H1 (cell line): Measurements from ENCODE around the gene CHFR. TPM values are rescaled to one million over a fixed set of nuclear protein-coding genes. Genes with fewer than 3 reads are reported as not detected.
"Not testable (repeated sequence)": the region's sequence is repeated elsewhere in the genome, so short reads cannot be mapped to it uniquely, and the experiment has no call there.

Experiments
- CTCF ChIA-PET: fragments of 300-600 bp; sonication (Branson Sonifier 250); formaldehyde crosslinking; loops from one replicate; lab custom pipeline; 2021; ENCODE audit not compliant: partially characterized antibody; lab: Charles Lee
- POLR2A ChIA-PET: fragments of 300-600 bp; sonication (Branson Sonifier 250); formaldehyde crosslinking; loops from one replicate; lab custom pipeline; 2021; ENCODE audit warnings: inconsistent platforms; ENCODE audit not compliant: partially characterized antibody; lab: Charles Lee
- DNase-seq, 2 experiments: peaks; one replicate each; pipeline versions ENCODE4 v3.0.0 to v3.0.0-alpha.2; 2010 to 2022; ENCODE audit warnings: low spot score in 2 of 2, low read depth in 1 of 2, mixed read lengths in 1 of 2
- FAIRE-seq: peaks from 2 replicates; lab custom pipeline; 2011; peaks lifted over from hg19 to GRCh38; lab: Jason Lieb, UNC
- H2AFZ ChIP-seq: 2 replicates; pipeline ENCODE4 v1.8.1; 2012; ENCODE audit warnings: low read length, inconsistent platforms
- H2AK5ac ChIP-seq: 2 replicates; pipeline ENCODE4 v1.6.1; 2013; ENCODE audit warnings: low read depth, low read length
- H2BK120ac ChIP-seq: replicated peaks from 2 replicates; pipeline ENCODE3; 2013; ENCODE audit warnings: low read depth, low read length, inconsistent platforms
- H2BK12ac ChIP-seq: 2 replicates; pipeline ENCODE4 v1.6.1; 2013; ENCODE audit warnings: low read depth, low read length
- H2BK15ac ChIP-seq: 2 replicates; pipeline ENCODE4 v1.6.1; 2013; ENCODE audit warnings: low read length
- H2BK20ac ChIP-seq: 2 replicates; pipeline ENCODE4 v1.6.1; 2013; ENCODE audit warnings: low read length
- H2BK5ac ChIP-seq: 2 replicates; pipeline ENCODE4 v1.6.1; 2013; ENCODE audit warnings: low read depth, low read length
- H3K14ac ChIP-seq: 2 replicates; pipeline ENCODE4 v1.6.1; 2013; ENCODE audit warnings: inconsistent platforms; ENCODE audit not compliant: insufficient read length
- H3K18ac ChIP-seq: 2 replicates; pipeline ENCODE4 v1.6.1; 2013; ENCODE audit warnings: low read length; ENCODE audit errors: extremely low read depth
- H3K23ac ChIP-seq: 2 replicates; pipeline ENCODE4 v1.6.1; 2013; ENCODE audit warnings: inconsistent platforms; ENCODE audit not compliant: insufficient read length
- H3K23me2 ChIP-seq: 2 replicates; pipeline ENCODE4 v1.6.1; 2013; ENCODE audit warnings: low read depth, low read length
- H3K27ac ChIP-seq: 2 replicates; pipeline ENCODE4 v1.6.1; 2011; ENCODE audit warnings: low read depth, low read length, inconsistent platforms
- H3K27me3 ChIP-seq, 4 experiments: replicated peaks in 1 of 4; 1 replicate in 1 of 4; 2 replicates in 3 of 4; pipeline versions ENCODE4 v1.6.1 to v1.8.1; 2011 to 2013; ENCODE audit warnings: low read length in 3 of 4, mild to moderate bottlenecking in 3 of 4, inconsistent platforms in 2 of 4, mixed read lengths in 2 of 4, moderate library complexity in 1 of 4; ENCODE audit not compliant: control insufficient read depth in 3 of 4, insufficient read depth in 3 of 4; ENCODE audit errors: extremely low read depth in 1 of 4
- H3K36me3 ChIP-seq, 4 experiments: 2 replicates each; pipeline versions ENCODE4 v1.6.1 to v1.8.1; 2011 to 2013; ENCODE audit warnings: mild to moderate bottlenecking in 4 of 4, low read length in 3 of 4, moderate library complexity in 2 of 4, control low read depth in 1 of 4, inconsistent platforms in 1 of 4; ENCODE audit not compliant: insufficient read depth in 4 of 4, control insufficient read depth in 2 of 4
- H3K4ac ChIP-seq: replicated peaks from 2 replicates; pipeline ENCODE3; 2013; ENCODE audit warnings: low read length, low read depth, mixed read lengths, inconsistent platforms; ENCODE audit not compliant: insufficient read length
- H3K4me1 ChIP-seq, 4 experiments: replicated peaks in 1 of 4; 1 replicate in 1 of 4; 2 replicates in 3 of 4; pipeline versions ENCODE4 v1.6.1 to v1.8.1; 2011 to 2013; ENCODE audit warnings: low read length in 3 of 4, inconsistent platforms in 2 of 4, mixed read lengths in 1 of 4; ENCODE audit not compliant: insufficient read depth in 4 of 4, control insufficient read depth in 3 of 4
- H3K4me2 ChIP-seq, 2 experiments: 2 replicates each; pipeline versions ENCODE4 v1.6.1 to v1.8.1; 2011 to 2013; ENCODE audit warnings: low read depth in 2 of 2, low read length in 2 of 2, control low read depth in 1 of 2, inconsistent platforms in 1 of 2, mild to moderate bottlenecking in 1 of 2; ENCODE audit not compliant: insufficient read depth in 1 of 2
- H3K4me3 ChIP-seq, 4 experiments: fragments of 200-600, 300-600 bp in 1 of 4; sonication (generic), shearing (Covaris generic), sonication (Bioruptor Twin) in 1 of 4; 2 replicates each; pipeline versions ENCODE4 v1.5.1 to v1.8.1; 2011 to 2016; ENCODE audit warnings: low read length in 4 of 4, low read depth in 3 of 4, control low read depth in 2 of 4, inconsistent platforms in 2 of 4, mild to moderate bottlenecking in 2 of 4, mixed read lengths in 1 of 4, moderate library complexity in 1 of 4; ENCODE audit not compliant: insufficient read depth in 2 of 4; ENCODE audit errors: extremely low read depth in 1 of 4
- H3K56ac ChIP-seq: replicated peaks from 2 replicates; pipeline ENCODE3; 2013; ENCODE audit warnings: low read depth, mild to moderate bottlenecking, mixed read lengths, low read length, inconsistent platforms; ENCODE audit not compliant: insufficient read length
- H3K79me1 ChIP-seq: 2 replicates; pipeline ENCODE4 v1.6.1; 2013; ENCODE audit warnings: low read depth, low read length, control low read depth
- H3K79me2 ChIP-seq, 2 experiments: 2 replicates each; pipeline versions ENCODE4 v1.6.1 to v1.8.1; 2012 to 2013; ENCODE audit warnings: low read length in 2 of 2, mild to moderate bottlenecking in 2 of 2, inconsistent platforms in 1 of 2; ENCODE audit not compliant: insufficient read depth in 2 of 2, control insufficient read depth in 1 of 2
- H3K9ac ChIP-seq, 4 experiments: replicated peaks in 1 of 4; 1 replicate in 1 of 4; 2 replicates in 3 of 4; pipeline versions ENCODE4 v1.6.1 to v1.8.1; 2011 to 2013; ENCODE audit warnings: low read depth in 3 of 4, low read length in 3 of 4, control low read depth in 2 of 4, mild to moderate bottlenecking in 2 of 4, moderate library complexity in 2 of 4, inconsistent platforms in 1 of 4; ENCODE audit errors: extremely low read depth in 1 of 4
- H3K9me3 ChIP-seq, 2 experiments: 2 replicates each; pipeline versions ENCODE4 v1.6.1 to v1.8.1; 2012 to 2013; ENCODE audit warnings: mild to moderate bottlenecking in 2 of 2, moderate library complexity in 2 of 2, control low read depth in 1 of 2, inconsistent platforms in 1 of 2, low read depth in 1 of 2, low read length in 1 of 2, mixed read lengths in 1 of 2; ENCODE audit not compliant: insufficient read depth in 2 of 2
- H4K20me1 ChIP-seq, 2 experiments: replicated peaks in 1 of 2; 2 replicates each; pipeline versions ENCODE3 to v1.8.1; 2011 to 2013; ENCODE audit warnings: inconsistent platforms in 2 of 2, low read length in 2 of 2, mild to moderate bottlenecking in 1 of 2; ENCODE audit not compliant: insufficient read depth in 2 of 2, control insufficient read depth in 1 of 2
- H4K5ac ChIP-seq: 2 replicates; pipeline ENCODE4 v1.6.1; 2013; ENCODE audit warnings: low read length, low read depth, mixed read lengths, inconsistent platforms; ENCODE audit not compliant: insufficient read length
- H4K8ac ChIP-seq: 2 replicates; pipeline ENCODE4 v1.8.0; 2013; ENCODE audit warnings: mild to moderate bottlenecking, moderate library complexity, low read length, inconsistent platforms; ENCODE audit not compliant: insufficient read depth; ENCODE audit errors: extremely low read depth
- H4K91ac ChIP-seq: replicated peaks from 2 replicates; pipeline ENCODE3; 2013; ENCODE audit warnings: low read length, mixed read lengths, inconsistent platforms; ENCODE audit not compliant: insufficient read length
- WGBS, 2 experiments: shearing (Covaris generic) in 1 of 2; methylation state at CpG; one replicate each; pipeline versions ENCODE4 v1.1.6 to v1.1.7; 2013 to 2015; ENCODE audit warnings: low lambda C conversion rate in 2 of 2, mixed read lengths in 2 of 2, inconsistent platforms in 1 of 2, low coverage in 1 of 2, missing lambda C conversion rate in 1 of 2; ENCODE audit not compliant: insufficient replicate concordance in 2 of 2, insufficient coverage in 1 of 2, insufficient read length in 1 of 2; ENCODE audit errors: extremely low coverage in 1 of 2, missing lambda C conversion rate in 1 of 2; 5-methylcytosine and 5-hydroxymethylcytosine counted together
- polyA plus RNA-seq, 7 experiments: library from polyadenylated mRNA; depleted of rRNA in 3 of 7; stranded (reverse) in 5 of 7; unstranded in 2 of 7; fragments of >200 nt in 5 of 7; fragments of 200-250 nt in 2 of 7; gene quantifications; 1 replicate in 5 of 7; 2 replicates in 1 of 7; 4 replicates in 1 of 7; pipeline versions ENCODE4 v1.2.1 to v1.2.3, GENCODE V29; 2011 to 2013; ENCODE audit warnings: missing spikeins in 2 of 7, mixed read lengths in 2 of 7
- total RNA-seq: library from RNA; stranded (reverse); fragmentation: NEBNext Ultra II Directional; extraction: Animal tissue kit (Norgen Biotek cat#: 25700); gene quantifications from 2 replicates; pipeline ENCODE4 v1.2.1, GENCODE V29; 2021

Gene CHFR
- total and polyA plus RNA-seq, 2 of the 8 experiments (the other 6 are each of a cell fraction or from before 2014, with no cell fraction given), result 31.4 to 44.6 TPM

GRCh38 chr12:132855211-132855610 lies 32.2 kb downstream of the CHFR start:
- H2BK20ac ChIP-seq, H2AFZ ChIP-seq, H4K5ac ChIP-seq, H3K27ac ChIP-seq, H3K4me1 ChIP-seq, DNase-seq, H2BK12ac ChIP-seq, H3K23me2 ChIP-seq, H3K14ac ChIP-seq, H3K23ac ChIP-seq, H3K79me1 ChIP-seq, H4K91ac ChIP-seq, H3K4me3 ChIP-seq, FAIRE-seq, POLR2A ChIA-PET, H3K4me2 ChIP-seq, H2AK5ac ChIP-seq, CTCF ChIA-PET, H3K9ac ChIP-seq, H3K4ac ChIP-seq, H3K9me3 ChIP-seq, H3K18ac ChIP-seq, H2BK5ac ChIP-seq, H4K8ac ChIP-seq, H3K56ac ChIP-seq, H2BK120ac ChIP-seq, H3K27me3 ChIP-seq, H2BK15ac ChIP-seq, H3K79me2 ChIP-seq: not testable (repeated sequence)
- Histone ChIP-seq H4K20me1 (peaks cover 2 to 11% of the 10 kb centered on the region in 2 experiments), H3K36me3 (peaks cover 5 to 60% (median 34%) of the 10 kb centered on the region in 4 experiments; a peak in 7 of 8 replicates)
- 93% methylated on average over 11 of the region's 14 CpGs; no CpG with 5 or more reads in 1 of the 2 experiments for WGBS, 2 experiments
